Osteoblast (primary cell): ENCODE data around the gene PLOD3. TPM values are rescaled to one million over a fixed set of nuclear protein-coding genes. Genes with fewer than 3 reads are reported as not detected.
A peak's percentile ranks its signal among the peaks of the same experiment; 100 is the strongest.

ENCODE experiments used
- DNase-seq: peaks from one replicate; pipeline ENCODE4 v3.0.0; 2011; ENCODE audit warnings: low spot score, mixed read lengths; ENCODE audit not compliant: insufficient read length; ENCODE audit errors: missing footprints
- H2AFZ ChIP-seq: 2 replicates; pipeline ENCODE4 v1.6.0; 2011; ENCODE audit warnings: mild to moderate bottlenecking, low read length
- H3K27ac ChIP-seq: 2 replicates; pipeline ENCODE4 v1.5.1; 2011; ENCODE audit warnings: mild to moderate bottlenecking, low read depth, low read length, moderate library complexity
- H3K27me3 ChIP-seq: 2 replicates; pipeline ENCODE4 v1.6.0; 2012; ENCODE audit warnings: mild to moderate bottlenecking, control low read depth, inconsistent platforms, low read length, moderate library complexity; ENCODE audit not compliant: insufficient read depth
- H3K36me3 ChIP-seq: 2 replicates; pipeline ENCODE4 v1.5.1; 2011; ENCODE audit warnings: mild to moderate bottlenecking, low read length, control low read depth, moderate library complexity; ENCODE audit not compliant: insufficient read depth
- H3K4me1 ChIP-seq: 2 replicates; pipeline ENCODE4 v1.5.1; 2011; ENCODE audit warnings: mild to moderate bottlenecking, low read length, control low read depth, moderate library complexity; ENCODE audit not compliant: insufficient read depth
- H3K4me2 ChIP-seq: 2 replicates; pipeline ENCODE4 v1.6.0; 2011; ENCODE audit warnings: mild to moderate bottlenecking, low read length; ENCODE audit not compliant: insufficient read depth
- H3K4me3 ChIP-seq: fragments of 200-600 bp; sonication (generic); 3 replicates; pipeline ENCODE4 v1.5.1; 2012; ENCODE audit warnings: mild to moderate bottlenecking, low read length, inconsistent platforms; ENCODE audit not compliant: insufficient read depth
- H3K79me2 ChIP-seq: 2 replicates; pipeline ENCODE4 v1.6.0; 2012; ENCODE audit warnings: mild to moderate bottlenecking, low read length, control low read depth, inconsistent platforms; ENCODE audit not compliant: insufficient read depth
- H3K9me3 ChIP-seq: 2 replicates; pipeline ENCODE4 v1.5.1; 2011; ENCODE audit warnings: low read depth, low read length, control low read depth
- H4K20me1 ChIP-seq: 2 replicates; pipeline ENCODE4 v1.6.0; 2012; ENCODE audit warnings: mild to moderate bottlenecking, low read length, control low read depth; ENCODE audit not compliant: insufficient read depth
- CTCF ChIP-seq: IDR thresholded peaks from 2 replicates; pipeline ENCODE4 v1.5.1; 2011; ENCODE audit warnings: mild to moderate bottlenecking, low read depth, low read length, moderate library complexity; ENCODE audit errors: extremely low read depth
- total RNA-seq: library from RNA; depleted of rRNA; stranded (reverse); fragments of >200 nt; gene quantifications from 2 replicates; pipeline ENCODE4 v1.2.3, GENCODE V29; 2012

Gene PLOD3
- total RNA-seq, 1 donor = 81.8 TPM

DNA sequence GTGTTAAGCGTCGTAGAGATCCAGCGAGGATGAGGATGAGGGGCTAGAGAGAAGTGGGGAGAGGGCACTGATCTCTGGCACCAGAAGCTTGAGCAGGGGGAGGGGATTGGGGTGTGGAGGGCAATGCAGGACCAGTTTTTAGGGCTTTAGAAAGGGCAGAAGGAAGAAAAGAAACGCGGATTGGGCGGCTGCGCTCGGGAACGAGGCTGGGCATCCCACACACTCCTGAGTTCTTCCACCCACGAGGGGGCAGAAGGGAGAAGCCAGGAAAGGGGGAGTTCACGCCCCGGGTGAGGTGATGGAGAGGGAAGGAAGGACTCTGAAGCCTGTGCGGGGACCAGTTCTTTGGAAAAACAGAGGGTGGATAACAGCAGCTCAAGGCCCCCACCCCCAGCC lies 45.9 kb downstream of the PLOD3 start:
- Histone ChIP-seq H3K27me3 (peaks cover 94% of the 10 kb centered on the region), H3K79me2 (no peaks in the 10 kb centered on the region)

DNA sequence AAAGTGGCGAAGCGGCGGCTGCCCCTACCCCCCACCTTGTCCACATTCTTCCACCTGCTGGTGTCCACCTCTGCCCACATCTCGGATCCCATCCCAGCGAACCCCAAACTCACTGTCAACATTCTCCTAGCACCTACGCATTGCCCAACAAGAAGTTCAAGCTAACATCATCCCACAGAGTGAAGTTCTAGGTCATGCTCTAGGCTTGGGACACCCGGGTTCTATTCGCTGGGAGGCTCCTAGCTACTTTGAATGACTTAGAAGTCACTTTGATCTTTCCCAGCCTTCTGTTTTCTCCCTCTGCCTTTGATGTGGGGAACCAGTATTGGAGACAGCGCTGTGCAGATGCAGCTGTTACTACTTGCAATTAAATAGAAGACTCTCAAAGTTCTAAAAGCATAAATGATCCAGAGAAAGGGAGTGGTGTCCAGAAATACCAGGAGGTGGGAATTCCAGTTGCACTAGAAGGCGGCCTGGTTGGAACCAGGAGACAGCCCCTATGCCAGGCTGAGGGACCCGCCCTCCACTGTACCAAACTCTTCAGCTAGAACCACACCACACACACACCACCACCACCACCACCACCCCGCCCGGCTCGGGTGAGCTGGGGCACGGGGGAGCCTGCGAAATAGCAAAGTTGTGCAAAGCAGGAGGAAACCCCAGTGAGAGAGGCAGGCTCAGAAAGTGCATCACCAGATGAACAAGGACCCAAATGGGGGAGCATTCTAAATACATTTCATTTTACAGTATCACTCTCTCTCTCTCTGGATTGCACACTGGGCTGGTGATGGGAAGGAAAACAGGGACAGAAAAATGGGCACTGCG lies 46.6 kb downstream of the PLOD3 start:
- peak; percentile 67 for DNase-seq
- Histone ChIP-seq H3K79me2 (no peaks in the 10 kb centered on the region), H3K9me3 (no peaks in the 10 kb centered on the region), H3K27me3 (peaks cover 95% of the 10 kb centered on the region), H3K4me1 (peaks cover 25% of the 10 kb centered on the region), H3K4me2 (no peak overlapping the region), H3K36me3 (no peaks in the 10 kb centered on the region), H2AFZ (no peak overlapping the region), H4K20me1 (peaks cover 2% of the 10 kb centered on the region), H3K4me3 (no peak overlapping the region), H3K27ac (no peak overlapping the region)
- no peak for TF ChIP-seq CTCF

More for the DNA sequence above, 45.9 kb downstream of the PLOD3 start:
- Histone ChIP-seq H3K4me1 (peaks cover 21% of the 10 kb centered on the region), H3K4me2 (no peak overlapping the region), H4K20me1 (peaks cover 2% of the 10 kb centered on the region), H3K9me3 (no peaks in the 10 kb centered on the region), H3K27ac (no peak overlapping the region), H2AFZ (no peak overlapping the region), H3K4me3 (no peak overlapping the region), H3K36me3 (no peaks in the 10 kb centered on the region)
- peak; percentile 81 for DNase-seq
- TF ChIP-seq CTCF = peak; percentile 19

DNA sequence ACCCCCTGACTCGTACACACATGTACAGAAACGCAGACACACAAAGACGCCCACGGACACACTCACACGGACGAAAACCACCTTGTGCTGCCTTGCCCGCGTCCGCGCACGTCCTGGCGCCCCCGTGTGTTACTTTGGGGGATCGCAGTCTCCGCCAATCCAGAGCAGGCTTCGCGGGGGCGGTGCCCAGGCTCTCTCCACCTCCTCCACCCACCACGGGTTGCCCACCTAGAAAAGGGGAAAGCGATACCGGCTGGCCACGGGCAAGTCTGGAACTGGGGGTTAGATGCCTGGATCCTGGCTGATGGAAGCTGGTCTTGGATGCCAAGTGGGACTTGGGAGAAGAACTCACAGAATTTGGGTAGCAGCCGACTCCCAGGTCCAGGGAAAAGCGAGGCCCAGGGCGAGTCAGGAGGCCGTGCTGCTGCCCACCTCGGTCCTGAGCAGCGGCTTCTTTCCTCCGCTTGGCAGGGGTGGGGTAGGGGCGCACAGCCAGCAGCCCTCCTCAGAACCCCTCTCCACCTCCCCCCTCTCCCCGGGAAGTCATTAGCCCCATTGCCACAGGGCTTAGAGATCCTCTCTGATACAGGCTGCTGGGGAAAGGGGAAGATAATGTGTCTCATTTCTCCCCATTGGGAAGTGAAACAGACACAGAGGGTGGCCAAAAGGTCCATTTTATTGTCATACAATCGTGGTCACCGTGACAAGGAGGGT lies 47.4 kb downstream of the PLOD3 start:
- Histone ChIP-seq H3K27me3 (peaks cover 93% of the 10 kb centered on the region), H3K4me3 (peak overlapping the region; percentile 5), H3K9me3 (no peaks in the 10 kb centered on the region), H3K36me3 (no peaks in the 10 kb centered on the region), H3K27ac (no peak overlapping the region), H3K4me2 (peak overlapping the region; percentile 66), H2AFZ (no peak overlapping the region), H4K20me1 (peaks cover 2% of the 10 kb centered on the region), H3K4me1 (peaks cover 27% of the 10 kb centered on the region), H3K79me2 (no peaks in the 10 kb centered on the region)
- DNase-seq = peak; percentile 97
- peak; percentile 85 for TF ChIP-seq CTCF
